ENCODE measurements around the gene GPNMB. TPM values are rescaled to one million over a fixed set of nuclear protein-coding genes. Genes with fewer than 3 reads are reported as not detected.
A peak's percentile ranks its signal among the peaks of the same experiment; 100 is the strongest.

Gene GPNMB
- total RNA-seq, 2 donors from 2014 or later: 109 to 134 TPM

DNA sequence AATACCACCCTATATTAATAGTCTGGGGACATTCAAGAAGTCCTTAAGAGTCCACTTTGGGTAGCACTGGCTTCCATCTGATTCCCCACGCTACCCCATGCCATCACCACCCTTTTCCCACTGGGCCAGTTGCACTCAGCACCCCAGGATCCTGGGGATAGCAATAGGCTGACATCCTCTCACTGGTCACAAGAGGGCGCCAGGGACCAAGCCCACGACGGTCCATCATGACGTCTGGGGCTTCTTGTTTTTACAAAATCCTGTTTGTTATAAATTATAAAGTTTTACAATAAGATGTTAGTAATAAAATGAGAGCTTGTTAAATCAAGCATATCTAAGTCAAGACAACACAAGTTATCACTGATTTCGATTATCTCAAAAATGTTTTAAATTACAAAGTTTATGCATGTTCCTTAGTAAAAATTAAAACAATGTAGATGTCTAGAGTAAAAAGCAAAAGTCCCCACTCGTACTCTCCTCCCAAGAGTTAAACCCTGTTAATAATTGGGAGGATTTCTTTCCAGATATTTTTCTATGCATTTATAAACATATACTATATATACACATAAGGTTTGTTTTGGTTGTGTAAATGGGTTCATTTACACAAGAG is 15.4 kb downstream of the GPNMB start:
- intact Hi-C loops (cut with DNase I): loop anchor here in 1 of 2 donors (5.0 kb wide), 1 partner anchor 75 kb away; no protein-coding TSS in a partner anchor
- peak in 1 of 2 donors; percentile 91 for ATAC-seq
- peak; percentile 63 for DNase-seq

- intact Hi-C loops (cut with DNase I): loop anchor here in 1 of 2 donors (5.0 kb wide), 1 partner anchor 78 kb away; no protein-coding TSS in a partner anchor
- no peak for DNase-seq
- no peak for ATAC-seq
Measured at GRCh38 chr7:23264916-23265458, 18.4 kb downstream of the GPNMB start.

- ATAC-seq (no peak), DNase-seq (no peak)
- intact Hi-C loops (cut with DNase I): no loop called here
Measured at GRCh38 chr7:23266918-23267317, 20.3 kb downstream of the GPNMB start.

DNA sequence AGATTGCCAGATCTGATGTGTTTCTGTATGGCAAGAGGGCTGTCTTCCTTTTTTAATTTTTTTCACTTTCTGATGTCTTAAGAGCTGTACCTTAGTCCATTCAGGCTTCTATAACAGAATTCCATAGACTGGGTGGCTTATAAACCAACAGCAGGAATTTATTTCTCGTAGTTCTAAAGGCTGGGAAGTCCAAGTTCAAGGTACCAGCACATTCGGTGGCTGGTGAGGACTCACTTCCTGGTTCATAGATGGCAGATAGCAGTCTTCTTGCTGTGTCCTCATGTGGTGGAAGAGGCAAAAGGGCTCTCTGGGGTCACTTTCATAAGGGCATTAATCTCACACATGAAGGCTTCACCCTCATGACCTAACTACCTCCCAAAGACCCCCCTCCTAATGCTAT is 20.8 kb downstream of the GPNMB start:
- DNase-seq (no peak), ATAC-seq (no peak)
- intact Hi-C loops (cut with DNase I): no loop called here

DNA sequence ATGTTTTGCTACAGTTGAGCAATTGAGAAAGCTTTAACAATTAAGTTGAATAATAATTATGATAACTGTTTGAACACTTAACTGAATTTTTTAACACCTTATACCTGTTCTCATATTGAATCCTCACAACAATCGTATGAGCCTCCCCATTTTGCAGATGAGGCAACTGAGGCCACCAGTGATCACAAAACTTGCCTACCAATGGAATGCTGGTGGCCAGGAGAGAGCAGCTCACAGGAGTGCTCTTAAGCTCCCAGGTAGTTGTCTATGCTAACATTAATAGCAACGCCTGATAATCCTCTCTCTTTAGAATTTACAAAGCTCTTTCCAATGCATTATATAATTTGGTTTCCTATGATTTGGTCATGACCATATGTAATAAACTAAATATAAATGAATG is 21.6 kb downstream of the GPNMB start:
- no peak for ATAC-seq
- intact Hi-C loops (cut with DNase I): no loop called here

DNA sequence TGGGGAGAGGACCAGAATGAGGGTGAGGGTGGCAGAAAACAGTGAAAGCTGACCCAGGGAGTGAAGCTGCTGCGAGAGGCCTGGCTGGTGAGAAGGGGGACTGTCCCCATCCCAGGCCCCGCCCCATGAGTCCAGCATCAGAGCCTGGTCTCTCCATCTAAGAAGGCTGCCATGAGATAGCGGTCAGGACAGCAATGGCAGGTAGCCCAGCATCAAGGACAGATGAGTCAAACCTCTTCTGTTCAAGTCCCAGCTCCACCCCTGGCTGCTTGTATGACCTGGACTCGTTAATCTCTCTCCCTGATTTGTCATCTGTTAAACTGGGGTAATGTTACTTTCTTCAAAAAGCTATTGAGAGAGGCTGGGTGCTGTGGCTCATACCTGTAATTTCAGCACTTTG is 22.2 kb downstream of the GPNMB start:
- intact Hi-C loops (cut with DNase I): no loop called here
- DNase-seq (no peak), ATAC-seq (peak in 1 of 2 donors; percentile 50)

More for the DNA sequence above, 21.6 kb downstream of the GPNMB start:
- no peak for DNase-seq

DNA sequence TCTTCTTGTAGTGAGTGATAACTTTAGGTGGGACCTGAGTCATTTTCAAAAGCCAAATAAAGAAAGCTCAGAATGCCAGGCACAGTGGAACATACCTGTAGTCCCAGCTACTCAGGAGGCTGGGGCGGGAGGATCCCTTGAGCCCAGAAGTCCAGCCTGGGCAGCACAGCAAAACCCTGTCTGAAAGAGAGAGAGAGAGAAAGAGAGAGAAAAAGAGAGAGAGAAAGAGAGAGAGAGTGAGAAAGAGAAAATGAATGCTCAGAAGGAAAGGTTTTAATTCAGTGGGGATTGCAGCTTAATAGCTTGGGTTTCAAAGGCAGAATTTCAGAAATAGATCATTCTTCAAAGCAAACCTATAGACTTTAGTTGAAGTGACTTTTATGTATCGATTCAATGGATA is 25.7 kb downstream of the GPNMB start:
- DNase-seq (no peak), ATAC-seq (no peak)
- intact Hi-C loops (cut with DNase I): loop anchor here in 1 of 2 donors (2.0 kb wide), 1 partner anchor 191 kb away; no protein-coding TSS in a partner anchor

GRCh38 chr7:23273141-23273599 is 26.6 kb downstream of the GPNMB start:
- peak; percentile 88 for DNase-seq
- intact Hi-C loops (cut with DNase I): loop anchor here in 1 of 2 donors (2.0 kb wide), 1 partner anchor 190 kb away; no protein-coding TSS in a partner anchor

GRCh38 chr7:23275912-23276311 is 29.3 kb downstream of the GPNMB start:
- DNase-seq: no peak
- intact Hi-C loops (cut with DNase I): loop anchor here in 1 of 2 donors (5.0 kb wide), 1 partner anchor 186 kb away; no protein-coding TSS in a partner anchor
- no peak for ATAC-seq

More at GRCh38 chr7:23273141-23273599, 26.6 kb downstream of the GPNMB start:
- ATAC-seq: peak; percentile 66 to 94

DNA sequence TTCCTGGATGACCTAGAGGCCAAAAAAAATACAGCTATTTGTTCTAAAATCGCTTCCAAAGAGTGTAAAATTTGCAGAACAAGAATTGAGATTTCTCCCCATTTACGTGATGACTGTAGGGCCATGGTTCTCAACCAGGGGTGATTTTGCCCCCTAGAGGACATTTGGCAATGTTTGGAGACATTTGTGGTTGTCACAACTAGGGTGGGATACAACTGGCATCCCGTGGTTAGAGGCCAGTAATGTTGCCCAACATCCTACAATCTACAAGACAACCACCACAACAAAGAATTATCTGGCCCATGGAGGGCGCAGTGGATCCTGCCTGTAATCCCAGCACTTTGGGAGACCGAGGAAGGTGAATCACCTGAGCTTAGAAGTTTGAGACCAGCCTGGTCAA is 29.8 kb downstream of the GPNMB start:
- intact Hi-C loops (cut with DNase I): loop anchor here in 1 of 2 donors (5.0 kb wide), 1 partner anchor 186 kb away; no protein-coding TSS in a partner anchor
- DNase-seq: no peak
- no peak for ATAC-seq

DNA sequence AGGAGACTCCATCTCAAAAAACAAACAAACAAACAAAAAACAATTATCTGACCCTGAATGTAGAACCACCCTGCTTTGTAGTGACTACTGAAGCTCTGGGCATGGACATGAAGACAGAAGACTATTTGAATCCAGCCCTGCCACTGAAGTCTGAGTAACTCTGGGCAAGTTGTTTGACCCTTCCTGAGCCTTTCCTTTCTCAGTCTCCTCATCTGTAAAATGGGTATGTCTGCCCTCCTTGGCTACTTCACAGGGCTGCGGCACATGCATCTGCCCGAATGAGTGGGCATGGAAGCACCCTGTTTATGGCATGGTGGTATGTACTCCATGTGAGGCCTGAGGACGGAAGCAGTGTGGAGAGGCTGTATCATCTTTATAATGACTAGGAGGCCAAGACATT is 30.4 kb downstream of the GPNMB start:
- DNase-seq (no peak), ATAC-seq (no peak)
- intact Hi-C loops (cut with DNase I): loop anchor here in 1 of 2 donors (5.0 kb wide), 1 partner anchor 185 kb away; no protein-coding TSS in a partner anchor

GRCh38 chr7:23277359-23277989 is 30.9 kb downstream of the GPNMB start:
- intact Hi-C loops (cut with DNase I): loop anchor here in 1 of 2 donors (5.0 kb wide), 1 partner anchor 185 kb away; no protein-coding TSS in a partner anchor
- no peak for DNase-seq
- ATAC-seq: peak; percentile 38 to 70

GRCh38 chr7:23279819-23280525 is 33.4 kb downstream of the GPNMB start:
- ATAC-seq (no peak), DNase-seq (no peak)
- intact Hi-C loops (cut with DNase I): loop anchor here in 1 of 2 donors (5.0 kb wide), 1 partner anchor 182 kb away; no protein-coding TSS in a partner anchor

DNA sequence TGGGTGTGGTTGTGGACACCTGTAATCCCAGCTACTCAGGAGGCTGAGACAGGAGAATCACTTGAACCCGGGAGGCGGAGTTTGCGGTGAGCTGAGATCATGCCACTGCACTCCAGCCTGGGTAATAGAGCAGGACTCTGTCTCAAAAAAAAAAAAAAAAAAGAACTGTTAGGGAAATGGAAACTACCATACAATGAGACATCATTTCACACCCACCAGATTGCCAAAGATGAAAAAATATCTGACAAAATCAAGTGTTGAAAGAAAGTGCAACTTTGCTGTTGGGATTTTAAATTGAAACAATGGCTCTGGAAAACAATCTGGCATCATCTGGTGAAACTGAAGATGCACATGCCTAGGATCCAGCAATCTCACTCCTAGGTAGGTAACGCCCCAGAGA is 36.5 kb downstream of the GPNMB start:
- DNase-seq (no peak), ATAC-seq (no peak)
- intact Hi-C loops (cut with DNase I): no loop called here

DNA sequence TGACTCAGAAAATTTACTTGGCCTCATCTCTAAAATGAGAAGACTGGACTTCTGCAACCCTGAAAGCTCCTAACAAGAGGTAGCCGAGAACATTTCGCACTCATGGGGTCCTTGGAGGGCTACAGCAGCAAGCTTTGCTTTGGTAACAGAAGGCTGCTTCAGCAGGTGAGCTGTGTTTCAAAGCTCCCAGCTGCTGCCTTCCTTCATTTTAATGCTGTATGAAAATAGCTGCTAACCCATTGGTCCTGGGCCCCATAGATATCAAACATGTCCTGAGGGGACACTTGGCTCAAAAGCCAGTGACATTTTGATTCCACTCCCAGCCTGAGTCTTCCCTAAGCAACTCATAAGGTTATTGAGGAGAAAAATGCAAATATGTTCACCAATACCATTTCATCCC is 38.3 kb downstream of the GPNMB start:
- DNase-seq: no peak
- ATAC-seq: no peak
- intact Hi-C loops (cut with DNase I): no loop called here

- ATAC-seq (no peak), DNase-seq (no peak)
- intact Hi-C loops (cut with DNase I): no loop called here
Measured at GRCh38 chr7:23285657-23286646, 39.4 kb downstream of the GPNMB start.

DNA sequence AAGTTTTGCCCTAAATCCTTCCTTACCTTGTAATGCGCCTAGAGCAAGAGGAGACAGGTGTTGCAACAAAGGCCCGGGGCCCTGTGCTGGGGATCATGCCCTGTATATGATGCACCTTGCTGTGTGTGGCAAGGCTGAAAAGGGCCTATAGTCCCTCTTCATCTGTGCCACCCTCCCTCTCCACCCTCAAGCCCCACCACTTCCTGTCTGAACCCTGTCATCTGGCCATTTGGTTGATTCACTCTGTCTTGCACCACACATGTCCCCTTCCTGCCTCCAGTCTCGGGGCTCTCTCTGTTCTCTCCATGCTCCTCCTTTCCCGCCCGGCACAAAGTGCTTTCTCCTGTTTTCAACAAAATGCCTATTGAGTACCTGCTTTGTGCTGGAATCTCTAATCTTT is 41.0 kb downstream of the GPNMB start:
- no peak for DNase-seq
- intact Hi-C loops (cut with DNase I): no loop called here
- no peak for ATAC-seq

DNA sequence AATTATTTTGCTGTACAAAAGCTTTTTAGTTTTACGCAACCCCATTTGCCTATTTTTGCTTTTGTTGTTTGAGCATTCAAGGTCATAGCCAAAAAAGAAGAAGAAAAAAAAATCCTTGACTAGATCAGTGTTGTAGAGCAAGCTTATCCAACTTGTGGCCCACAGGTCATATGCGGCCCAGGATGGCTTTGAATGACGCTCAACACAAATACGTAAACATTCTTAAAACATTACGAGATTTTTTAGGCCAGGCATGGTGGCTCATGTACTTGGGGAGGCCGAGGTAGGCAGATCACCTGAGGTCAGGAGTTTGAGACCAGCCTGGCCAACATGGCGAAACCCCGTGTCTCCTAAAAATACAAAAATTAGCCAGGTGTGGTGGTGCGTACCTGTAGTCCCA is 44.4 kb downstream of the GPNMB start:
- no peak for DNase-seq

More for the DNA sequence above, 44.4 kb downstream of the GPNMB start:
- intact Hi-C loops (cut with DNase I): no loop called here
- ATAC-seq: no peak
